Right lobe of liver (tissue), 6 donors: ENCODE data around the gene RARS2. TPM values are rescaled to one million over a fixed set of nuclear protein-coding genes. Genes with fewer than 3 reads are reported as not detected.

ENCODE experiments used
- ATAC-seq, 4 donors: fragments of 200-7000 bp; cut with Tn5 transposase; one replicate each; pipeline ENCODE4 v1.9.1; 2020; ENCODE audit warnings: mild to moderate bottlenecking in 4 of 4, moderate library complexity in 4 of 4
- DNase-seq, 3 donors: peaks; one replicate each; pipeline ENCODE4 v3.0.0-alpha.2; 2020
- H3K27ac ChIP-seq, 3 donors: fragments of 200-600 bp; one replicate each; pipeline ENCODE4 v1.8.0; 2022
- H3K27me3 ChIP-seq, 2 donors: fragments of 200-600 bp; one replicate each; pipeline ENCODE4 v1.8.0; 2022
- H3K36me3 ChIP-seq, 4 donors: fragments of 200-600 bp; sonication (generic) in 1 of 4; one replicate each; pipeline versions ENCODE4 v1.5.1 to v1.8.0; 2017 to 2022; ENCODE audit warnings: control low read depth in 1 of 4
- H3K4me1 ChIP-seq, 4 donors: fragments of 200-600 bp; sonication (generic) in 1 of 4; one replicate each; pipeline versions ENCODE4 v1.5.1 to v1.8.0; 2017 to 2022; ENCODE audit warnings: control low read depth in 1 of 4
- H3K4me3 ChIP-seq, 3 donors: fragments of 200-600 bp; one replicate each; pipeline ENCODE4 v1.8.0; 2022
- H3K9me3 ChIP-seq, 4 donors: fragments of 200-600 bp; sonication (generic) in 1 of 4; one replicate each; pipeline versions ENCODE4 v1.5.1 to v1.8.0; 2017 to 2022; ENCODE audit warnings: control low read depth in 1 of 4
- CTCF ChIP-seq, 4 donors: fragments of 200-600 bp in 3 of 4; fragments of 450-650 bp in 1 of 4; IDR thresholded peaks; one replicate each; pipeline versions ENCODE4 v1.5.1 to v1.8.0; 2016 to 2022; ENCODE audit warnings: antibody characterized with exemption in 4 of 4, mild to moderate bottlenecking in 2 of 4
- POLR2A ChIP-seq: fragments of 450-650 bp; IDR thresholded peaks from one replicate; pipeline ENCODE4 v1.6.1; 2017; ENCODE audit warnings: antibody characterized with exemption, mild to moderate bottlenecking
- WGBS: methylation state at CpG from one replicate; pipeline ENCODE4 v1.1.6; 2018; ENCODE audit warnings: low coverage, low lambda C conversion rate; ENCODE audit not compliant: insufficient coverage; ENCODE audit errors: missing lambda C conversion rate; 5-methylcytosine and 5-hydroxymethylcytosine counted together
- intact Hi-C, 2 donors: fragments of 100-400 bp; cut with DNase I; formaldehyde crosslinking; loops; one replicate each; pipeline versions ENCODE4 v1.11.2 to v1.14.1; 2022
- small RNA-seq, 2 experiments: library from RNA; depleted of rRNA; stranded (forward); fragments of <200 nt; gene quantifications; one replicate each; pipeline ENCODE3, GENCODE V24; 2016
- total RNA-seq, 6 experiments: library from RNA; depleted of rRNA in 2 of 6; stranded (reverse); fragments of >200 nt in 2 of 6; fragmentation: NEBNext Ultra II Directional in 3 of 6; extraction: Animal tissue kit (Norgen Biotek cat#: 25700) in 3 of 6; gene quantifications; one replicate each; pipeline versions ENCODE4 v1.1.0 to v1.2.4, GENCODE V29; 2016 to 2023
- donor health status: DM: no; HTN: yes; CAD: no.
- donor health status: DM: no; HTN: no; CAD: no.
- donor health status: DM: no; HTN: no; CAD: no.
- donor health status: DM: no; HTN: yes; CAD: no.
- donor health status: DM: no; HTN: yes; CAD: no.

Gene RARS2
- total RNA-seq, 6 experiments from 2014 or later, result 13.5 to 19.3 (median 14.6) TPM

GRCh38 chr6:87472525-87473418, 117.0 kb downstream of the RARS2 start, which contains the start of gene SLC35A1:
Gene SLC35A1, plus strand, starts transcription at chr6:87472974. Its CDS starts 30 bp downstream, at chr6:87473004.
- ATAC-seq (peak; percentile 95 to 97 (median 96)), DNase-seq (peak; percentile 89 to 92 (median 91))
- Histone ChIP-seq H3K27me3 (no peaks in the 10 kb centered on the region), H3K27ac (peak within 1 kb of the TSS; percentile 91 to 95 (median 92)), H3K4me1 (peaks cover 0 to 5% (median 0%) of the 10 kb centered on the region in 4 donors), H3K4me3 (peak within 1 kb of the TSS; percentile 80 to 94 (median 93)), H3K9me3 (no peaks in the 10 kb centered on the region), H3K36me3 (no peaks in the 10 kb centered on the region)
- TF ChIP-seq CTCF (IDR thresholded peaks at IDR 0.05), result peak in 3 of 4 donors; percentile 22 to 46 (median 23)
- TF ChIP-seq POLR2A, result peak; percentile 84
- 1% methylated on average over 15 of the region's 70 CpGs for WGBS
- intact Hi-C loops, result no loop called here

GRCh38 chr6:87465051-87465450, 124.7 kb downstream of the RARS2 start:
- Histone ChIP-seq H3K9me3 (no peaks in the 10 kb centered on the region), H3K4me1 (no peaks in the 10 kb centered on the region), H3K27me3 (no peaks in the 10 kb centered on the region), H3K27ac (no peak overlapping the region), H3K4me3 (no peak overlapping the region), H3K36me3 (no peaks in the 10 kb centered on the region)
- no peak for TF ChIP-seq CTCF (IDR thresholded peaks at IDR 0.05)
- no peak for TF ChIP-seq POLR2A
- no peak for ATAC-seq
- WGBS, result 89% methylated on average over 2 of the region's 2 CpGs
- intact Hi-C loops, result no loop called here
- DNase-seq, result no peak

Small RNA genes lying within 50 kb of the gene (small RNA-seq; reads per million reads assigned to genes)
- 0 reads per million in 2 experiments for gene RNU6-444P

Other genes starting within 250 kb of the RARS2 start
- gene C6orf163, start 245.2 kb downstream of the RARS2 start, total RNA-seq, result 1 to 10 TPM in 4 of 6 experiments, under 1 TPM in 2; 0.55 to 1.7 (median 1.4) TPM
- gene CFAP206, start 182.0 kb downstream of the RARS2 start, total RNA-seq, result under 1 TPM in 1 of 6 experiments, not detected in 5; 0.20 TPM
- gene SLC35A1, start 117.0 kb downstream of the RARS2 start, total RNA-seq, result 10 to 100 TPM in 4 of 6 experiments, 1 to 10 TPM in 2; 9.3 to 14.1 (median 11.2) TPM
- gene ORC3, start 148 bp upstream of the RARS2 start, total RNA-seq, result 10 to 100 TPM in 3 of 6 experiments, 1 to 10 TPM in 3; 7.7 to 12.7 (median 9.8) TPM
- 10 to 100 TPM; 10.6 to 25.3 (median 18.6) TPM for gene AKIRIN2, start 112.2 kb upstream of the RARS2 start, total RNA-seq